DND-41 (cell line): ENCODE results near the gene BRIP1.

ENCODE experiments used
- CTCF ChIP-seq: IDR thresholded peaks from 2 replicates; pipeline ENCODE4 v1.5.1; 2012; ENCODE audit warnings: borderline replicate concordance, low read length, moderate library complexity, mild to moderate bottlenecking; ENCODE audit not compliant: poor library complexity, severe bottlenecking; ENCODE audit errors: extremely low read depth
- EZH2 ChIP-seq: IDR thresholded peaks from 3 replicates; pipeline ENCODE4 v1.6.1; 2012; ENCODE audit warnings: borderline replicate concordance, low read depth, mild to moderate bottlenecking, moderate library complexity, low read length, inconsistent platforms; ENCODE audit not compliant: severe bottlenecking

- no peak for TF ChIP-seq CTCF
- TF ChIP-seq EZH2: no peak
These were observed 107.7 kb downstream of the BRIP1 start for GRCh38 chr17:61755668-61756067.
